ENCODE results near the gene TFR2. TPM values are rescaled to one million over a fixed set of nuclear protein-coding genes. Genes with fewer than 3 reads are reported as not detected.
A peak's percentile ranks its signal among the peaks of the same experiment; 100 is the strongest.

The TFR2 gene
- total RNA-seq, 1 experiment from 2014 or later: 0.27 TPM

GRCh38 chr7:100602889-100603725 is 38.2 kb downstream of the TFR2 start:
- no peak for DNase-seq (ENCODE audit: low read depth)
- in situ Hi-C loops (cut with HindIII; ENCODE audit: low pct_unique_long_range_greater_than_20kb, low sequenced_read_pairs): no loop called here

- in situ Hi-C loops (cut with HindIII; ENCODE audit: low pct_unique_long_range_greater_than_20kb, low sequenced_read_pairs): no loop called here
- DNase-seq (ENCODE audit: low read depth): no peak
These were observed 40.7 kb downstream of the TFR2 start for GRCh38 chr7:100600730-100601038.

- no peak for DNase-seq (ENCODE audit: low read depth)
- in situ Hi-C loops (cut with HindIII; ENCODE audit: low pct_unique_long_range_greater_than_20kb, low sequenced_read_pairs): no loop called here
These were observed 41.2 kb downstream of the TFR2 start for GRCh38 chr7:100599911-100600729.

- in situ Hi-C loops (cut with HindIII; ENCODE audit: low pct_unique_long_range_greater_than_20kb, low sequenced_read_pairs): no loop called here
- no peak for DNase-seq (ENCODE audit: low read depth)
These were observed 42.9 kb downstream of the TFR2 start for GRCh38 chr7:100598425-100598824.

- in situ Hi-C loops (cut with HindIII; ENCODE audit: low pct_unique_long_range_greater_than_20kb, low sequenced_read_pairs): no loop called here
- no peak for DNase-seq (ENCODE audit: low read depth)
These were observed 46.2 kb downstream of the TFR2 start for GRCh38 chr7:100595188-100595587.

- DNase-seq (ENCODE audit: low read depth): no peak
- in situ Hi-C loops (cut with HindIII; ENCODE audit: low pct_unique_long_range_greater_than_20kb, low sequenced_read_pairs): no loop called here
These were observed 49.8 kb downstream of the TFR2 start for GRCh38 chr7:100591596-100591995.

- DNase-seq (ENCODE audit: low read depth): no peak
- in situ Hi-C loops (cut with HindIII; ENCODE audit: low pct_unique_long_range_greater_than_20kb, low sequenced_read_pairs): no loop called here
These were observed 51.1 kb downstream of the TFR2 start for GRCh38 chr7:100590077-100590737.

- DNase-seq (ENCODE audit: low read depth): no peak
- in situ Hi-C loops (cut with HindIII; ENCODE audit: low pct_unique_long_range_greater_than_20kb, low sequenced_read_pairs): no loop called here
These were observed 51.9 kb downstream of the TFR2 start for GRCh38 chr7:100589341-100589947.

GRCh38 chr7:100588438-100588837 is 52.9 kb downstream of the TFR2 start:
- DNase-seq (ENCODE audit: low read depth): no peak
- in situ Hi-C loops (cut with HindIII; ENCODE audit: low pct_unique_long_range_greater_than_20kb, low sequenced_read_pairs): no loop called here

GRCh38 chr7:100586266-100587025 is 54.9 kb downstream of the TFR2 start, which contains the start of gene FBXO24:
TSS of gene FBXO24 (plus strand) at chr7:100586328. CDS start at chr7:100586626, 298 bp downstream.
- peak; percentile 100 for DNase-seq (ENCODE audit: low read depth)
- in situ Hi-C loops (cut with HindIII; ENCODE audit: low pct_unique_long_range_greater_than_20kb, low sequenced_read_pairs): no loop called here

GRCh38 chr7:100585511-100586265 is 55.7 kb downstream of the TFR2 start, which contains the start of gene LRCH4:
TSS of gene LRCH4 (minus strand) at chr7:100586129. CDS start at chr7:100586100, 29 bp downstream.
- in situ Hi-C loops (cut with HindIII; ENCODE audit: low pct_unique_long_range_greater_than_20kb, low sequenced_read_pairs): no loop called here
- no peak for DNase-seq (ENCODE audit: low read depth)

GRCh38 chr7:100584683-100585510 is 56.5 kb downstream of the TFR2 start:
- in situ Hi-C loops (cut with HindIII; ENCODE audit: low pct_unique_long_range_greater_than_20kb, low sequenced_read_pairs): no loop called here
- no peak for DNase-seq (ENCODE audit: low read depth)

- in situ Hi-C loops (cut with HindIII; ENCODE audit: low pct_unique_long_range_greater_than_20kb, low sequenced_read_pairs): no loop called here
- DNase-seq (ENCODE audit: low read depth): no peak
These were observed 57.2 kb downstream of the TFR2 start for GRCh38 chr7:100584054-100584682.

- no peak for DNase-seq (ENCODE audit: low read depth)
- in situ Hi-C loops (cut with HindIII; ENCODE audit: low pct_unique_long_range_greater_than_20kb, low sequenced_read_pairs): no loop called here
These were observed 58.0 kb downstream of the TFR2 start for GRCh38 chr7:100583132-100584053.

- in situ Hi-C loops (cut with HindIII; ENCODE audit: low pct_unique_long_range_greater_than_20kb, low sequenced_read_pairs): no loop called here
- no peak for DNase-seq (ENCODE audit: low read depth)
These were observed 58.7 kb downstream of the TFR2 start for GRCh38 chr7:100582650-100583049.
